Neural crest cell (in vitro differentiated cells): ENCODE measurements around the gene PLCB1. TPM values are rescaled to one million over a fixed set of nuclear protein-coding genes. Genes with fewer than 3 reads are reported as not detected.
A peak's percentile ranks its signal among the peaks of the same experiment; 100 is the strongest.

ENCODE experiments used
- DNase-seq: peaks from one replicate; pipeline ENCODE4 v3.0.0; 2021; ENCODE audit warnings: low read depth, mixed read lengths, low spot score
- H3K27ac Mint-ChIP-seq: one replicate; pipeline ENCODE4 v1.8.0; 2021; ENCODE audit warnings: mild to moderate bottlenecking, mixed read lengths; ENCODE audit not compliant: unreplicated experiment
- H3K27me3 Mint-ChIP-seq: 2 replicates; pipeline ENCODE4 v1.8.0; 2021; ENCODE audit warnings: low read depth, mild to moderate bottlenecking, mixed read lengths
- H3K36me3 Mint-ChIP-seq: 2 replicates; pipeline ENCODE4 v1.8.0; 2021; ENCODE audit warnings: low read depth, mild to moderate bottlenecking, mixed read lengths
- H3K4me1 Mint-ChIP-seq: 2 replicates; pipeline ENCODE4 v1.8.0; 2021; ENCODE audit warnings: mixed read lengths
- H3K4me3 Mint-ChIP-seq: one replicate; pipeline ENCODE4 v1.8.0; 2021; ENCODE audit warnings: mild to moderate bottlenecking, mixed read lengths
- H3K9me3 Mint-ChIP-seq: 2 replicates; pipeline ENCODE4 v1.8.0; 2021; ENCODE audit warnings: mixed read lengths
- total RNA-seq: library from RNA; stranded (reverse); gene quantifications from 2 replicates; pipeline ENCODE4 v1.2.1, GENCODE V29; 2021
- TF ChIP-seq, protein P1 (sequence below): fragments of 200-600 bp; sonication (generic); conservative IDR thresholded peaks from 2 replicates; pipeline ENCODE4 v1.5.0; 2021; ENCODE audit warnings: antibody characterized with exemption, mild to moderate bottlenecking

The PLCB1 gene
- total RNA-seq, 1 donor from 2014 or later, result 13.7 TPM

DNA sequence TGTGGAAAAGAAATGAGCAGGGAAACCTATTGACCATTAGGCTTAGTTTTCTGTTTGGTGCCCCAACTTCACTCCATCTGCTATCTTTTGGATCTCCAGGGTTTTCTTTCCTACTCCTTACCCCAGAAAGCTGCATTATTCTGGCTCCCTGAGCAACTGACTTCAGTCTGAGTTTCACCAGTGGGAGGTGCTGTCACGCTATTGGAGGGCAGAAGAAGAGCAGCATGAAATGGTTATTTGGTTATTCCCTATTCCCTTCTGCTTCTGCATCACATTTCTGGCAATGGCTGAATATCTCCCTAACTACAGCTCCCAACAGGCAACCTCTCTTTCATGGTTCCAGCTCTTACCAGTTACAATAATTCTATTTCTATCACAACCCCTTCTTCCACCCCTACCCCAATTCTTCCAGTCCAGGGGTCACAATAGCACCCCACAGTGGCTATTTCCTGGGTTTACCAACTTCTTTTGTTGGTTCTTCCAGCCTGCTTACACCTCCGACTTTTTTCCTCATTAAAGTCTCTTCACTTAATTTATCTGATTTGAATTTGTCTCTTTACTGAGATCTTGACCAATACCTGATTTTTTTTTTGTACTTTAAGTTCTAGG, 311.5 kb downstream of the PLCB1 start:
- no peak for DNase-seq
- Mint-ChIP-seq H3K36me3 (no peaks in the 10 kb centered on the region), H3K4me1 (no peaks in the 10 kb centered on the region), H3K27ac (no peak overlapping the region), H3K27me3 (no peaks in the 10 kb centered on the region), H3K9me3 (peaks cover 5% of the 10 kb centered on the region), H3K4me3 (no peak overlapping the region)
- TF ChIP-seq, protein P1, sequence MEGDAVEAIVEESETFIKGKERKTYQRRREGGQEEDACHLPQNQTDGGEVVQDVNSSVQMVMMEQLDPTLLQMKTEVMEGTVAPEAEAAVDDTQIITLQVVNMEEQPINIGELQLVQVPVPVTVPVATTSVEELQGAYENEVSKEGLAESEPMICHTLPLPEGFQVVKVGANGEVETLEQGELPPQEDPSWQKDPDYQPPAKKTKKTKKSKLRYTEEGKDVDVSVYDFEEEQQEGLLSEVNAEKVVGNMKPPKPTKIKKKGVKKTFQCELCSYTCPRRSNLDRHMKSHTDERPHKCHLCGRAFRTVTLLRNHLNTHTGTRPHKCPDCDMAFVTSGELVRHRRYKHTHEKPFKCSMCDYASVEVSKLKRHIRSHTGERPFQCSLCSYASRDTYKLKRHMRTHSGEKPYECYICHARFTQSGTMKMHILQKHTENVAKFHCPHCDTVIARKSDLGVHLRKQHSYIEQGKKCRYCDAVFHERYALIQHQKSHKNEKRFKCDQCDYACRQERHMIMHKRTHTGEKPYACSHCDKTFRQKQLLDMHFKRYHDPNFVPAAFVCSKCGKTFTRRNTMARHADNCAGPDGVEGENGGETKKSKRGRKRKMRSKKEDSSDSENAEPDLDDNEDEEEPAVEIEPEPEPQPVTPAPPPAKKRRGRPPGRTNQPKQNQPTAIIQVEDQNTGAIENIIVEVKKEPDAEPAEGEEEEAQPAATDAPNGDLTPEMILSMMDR, result no peak

DNA sequence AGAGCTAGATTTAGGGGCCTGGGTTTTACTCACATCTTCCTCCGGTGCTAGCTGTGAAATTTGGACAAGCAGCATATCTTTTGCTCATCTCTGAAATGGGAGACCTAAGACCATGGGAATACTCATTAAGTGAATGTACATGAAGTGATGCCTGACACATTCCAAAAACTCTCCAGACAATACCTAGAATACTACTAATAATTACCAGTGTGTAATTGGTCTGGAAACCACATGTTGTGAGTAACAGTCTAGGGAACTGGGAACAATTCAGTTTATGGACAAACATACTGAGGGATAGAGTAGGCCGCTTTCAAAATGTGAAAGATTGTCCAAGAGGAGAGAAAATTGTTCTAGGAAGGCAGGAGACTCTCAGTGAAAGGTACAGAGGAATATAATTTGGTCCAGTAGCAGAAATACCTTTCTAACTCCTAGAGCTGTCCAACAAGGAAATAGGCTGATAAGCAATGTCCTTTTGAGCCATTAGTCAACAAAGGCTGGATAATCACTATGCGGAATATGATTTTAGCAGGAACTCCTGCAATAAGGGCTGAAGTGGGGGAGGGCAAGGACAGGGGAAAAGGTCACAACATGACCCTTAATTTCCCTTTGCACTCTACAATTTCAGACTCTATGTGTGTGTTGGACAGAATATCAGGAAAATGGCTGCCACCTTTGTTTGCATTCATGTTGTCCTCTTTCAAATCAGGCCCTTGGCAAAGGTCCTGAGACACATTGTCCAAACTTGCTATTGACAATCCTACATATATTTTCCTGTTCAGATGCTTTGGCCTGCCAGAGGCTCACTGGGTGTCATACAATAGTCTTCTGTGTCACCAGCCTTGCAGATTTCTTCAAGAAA, 315.4 kb downstream of the PLCB1 start:
- Mint-ChIP-seq H3K4me3 (no peak overlapping the region), H3K36me3 (no peaks in the 10 kb centered on the region)

DNA sequence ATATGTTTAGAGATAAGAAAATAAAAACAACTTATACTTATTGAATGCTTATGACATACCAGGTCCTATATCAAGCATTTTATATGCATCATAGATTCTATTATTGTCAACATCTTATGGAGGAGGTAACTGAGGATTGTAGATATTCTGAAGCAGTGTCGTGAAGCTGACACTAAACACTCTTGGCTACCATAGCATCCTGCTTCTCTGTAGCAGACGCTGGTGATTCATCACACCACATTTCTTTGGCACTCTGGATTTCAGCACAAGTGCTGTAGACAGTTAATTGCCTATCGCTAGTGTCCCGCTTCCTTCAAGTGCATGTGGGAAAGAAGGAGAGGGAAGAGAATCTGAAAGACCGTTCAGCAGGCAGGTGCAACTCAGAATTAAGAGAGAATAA, 317.1 kb downstream of the PLCB1 start:
- H3K27me3 Mint-ChIP-seq, result no peaks in the 10 kb centered on the region
- no peak overlapping the region for H3K27ac Mint-ChIP-seq
- H3K4me1 Mint-ChIP-seq, result no peaks in the 10 kb centered on the region
- H3K9me3 Mint-ChIP-seq, result no peaks in the 10 kb centered on the region
- DNase-seq, result no peak
- H3K36me3 Mint-ChIP-seq, result no peaks in the 10 kb centered on the region
- TF ChIP-seq, protein P1, result no peak
- no peak overlapping the region for H3K4me3 Mint-ChIP-seq

More for the DNA sequence above, 315.4 kb downstream of the PLCB1 start:
- Mint-ChIP-seq H3K4me1 (no peaks in the 10 kb centered on the region), H3K27ac (no peak overlapping the region), H3K9me3 (peaks cover 5% of the 10 kb centered on the region), H3K27me3 (no peaks in the 10 kb centered on the region)
- DNase-seq, result no peak
- TF ChIP-seq, protein P1, result no peak

DNA sequence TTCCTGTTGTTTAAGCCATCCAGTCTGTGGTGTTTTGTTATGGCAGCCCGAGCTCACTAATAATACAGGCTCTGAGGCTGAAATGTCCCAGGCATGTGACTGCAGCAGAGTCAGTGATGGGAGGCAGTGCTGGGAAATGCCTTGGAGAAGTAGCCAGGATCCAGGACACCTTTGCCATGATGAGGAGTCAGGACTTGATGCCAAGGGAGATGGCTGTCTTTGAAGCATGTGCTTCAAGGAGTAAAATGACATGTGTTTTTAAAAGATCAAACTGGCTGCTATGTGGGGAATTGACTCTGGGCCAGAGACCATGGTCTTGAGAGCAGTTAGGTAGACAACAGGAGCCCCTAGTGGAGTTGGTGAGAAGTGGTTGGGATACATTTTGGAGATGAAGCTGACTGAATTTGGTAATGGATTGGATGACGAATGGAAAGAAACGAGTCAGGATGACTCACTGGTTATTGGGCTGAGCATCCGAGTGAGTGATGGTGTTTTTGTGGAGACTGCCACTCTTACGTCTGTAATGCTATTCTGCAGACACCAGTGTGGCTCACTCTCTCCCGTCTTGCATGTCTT, 322.2 kb downstream of the PLCB1 start:
- no peak for DNase-seq
- Mint-ChIP-seq H3K4me1 (no peaks in the 10 kb centered on the region), H3K27me3 (no peaks in the 10 kb centered on the region), H3K27ac (no peak overlapping the region), H3K9me3 (no peaks in the 10 kb centered on the region), H3K36me3 (no peaks in the 10 kb centered on the region), H3K4me3 (no peak overlapping the region)
- TF ChIP-seq, protein P1, result peak; percentile 29

DNA sequence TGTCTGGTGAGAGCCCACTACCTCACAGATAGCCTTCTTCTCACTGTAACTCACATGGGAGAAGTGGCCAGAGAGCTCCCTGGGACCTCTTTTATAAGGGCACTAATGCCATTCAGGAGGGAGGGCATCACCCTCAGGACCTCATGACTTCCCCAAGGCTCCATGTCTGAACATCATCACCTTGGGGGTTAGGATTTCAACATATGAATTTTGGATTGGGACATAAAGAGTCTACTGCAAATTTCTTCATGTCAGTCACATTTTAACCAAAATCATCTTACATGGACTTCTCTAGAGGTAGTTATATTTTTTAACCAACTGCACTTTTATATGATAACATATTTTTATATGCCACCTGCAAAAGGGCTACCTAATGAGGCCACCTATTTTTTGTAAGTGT, 324.7 kb downstream of the PLCB1 start:
- Mint-ChIP-seq H3K27ac (no peak overlapping the region), H3K9me3 (no peaks in the 10 kb centered on the region), H3K27me3 (no peaks in the 10 kb centered on the region), H3K36me3 (no peaks in the 10 kb centered on the region), H3K4me3 (no peak overlapping the region), H3K4me1 (no peaks in the 10 kb centered on the region)
- no peak for DNase-seq
- TF ChIP-seq, protein P1, result no peak
